ENCODE data around the gene KRT34. TPM values are rescaled to one million over a fixed set of nuclear protein-coding genes. Genes with fewer than 3 reads are reported as not detected.
"Not testable (repeated sequence)": the region's sequence is repeated elsewhere in the genome, so short reads cannot be mapped to it uniquely, and the experiment has no call there.

Gene KRT34
- total RNA-seq, 1 donor from 2014 or later = not detected

- no peak for TF ChIP-seq CTCF (IDR thresholded peaks at IDR 0.05)
- peaks cover 24% of the 10 kb centered on the region for H3K27me3 Mint-ChIP-seq (ENCODE audit: low read depth)
- no peak overlapping the region for H3K27ac Mint-ChIP-seq (ENCODE audit: unreplicated experiment)
- H3K4me1 Mint-ChIP-seq (ENCODE audit: low read depth) = no peaks in the 10 kb centered on the region
- peaks cover 3% of the 10 kb centered on the region for H3K9me3 Mint-ChIP-seq (ENCODE audit: low read depth)
- no peak overlapping the region for H3K4me3 Mint-ChIP-seq (ENCODE audit: unreplicated experiment)
- DNase-seq (ENCODE audit: low spot score) = no peak
- no peaks in the 10 kb centered on the region for H3K36me3 Mint-ChIP-seq (ENCODE audit: low read depth)
These were observed 30.9 kb downstream of the KRT34 start for GRCh38 chr17:41351177-41351576.

DNA sequence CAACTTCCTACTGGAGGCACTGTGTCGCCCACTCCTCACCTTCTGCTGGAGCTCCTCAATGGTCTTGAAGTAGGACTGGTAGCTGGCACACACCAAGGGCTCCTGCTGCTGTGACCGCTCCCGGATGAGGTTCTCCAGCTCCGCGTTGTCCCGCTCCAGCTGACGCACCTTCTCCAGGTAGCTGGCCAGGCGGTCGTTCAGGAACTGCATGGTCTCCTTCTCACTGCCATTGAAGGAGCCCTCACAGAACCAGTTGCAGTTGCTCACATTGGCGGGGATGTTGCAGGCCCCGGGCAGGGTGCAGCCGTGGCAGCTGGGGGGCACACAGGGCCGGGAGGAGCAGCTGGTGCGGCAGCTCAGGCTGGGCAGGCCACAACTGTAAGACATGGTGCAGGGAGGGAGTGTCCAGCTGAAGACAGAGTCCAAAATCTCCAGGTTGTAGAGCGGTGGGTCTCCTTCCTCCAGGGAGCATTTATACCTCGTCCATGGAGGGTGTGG lies 31.7 kb downstream of the KRT34 start, which contains the start of gene KRT33A:
TSS of gene KRT33A (minus strand) at position 448 of the 498 bp plus-strand sequence. CDS start at position 387, 61 bp downstream.
- DNase-seq (ENCODE audit: low spot score); H3K4me3 Mint-ChIP-seq (ENCODE audit: unreplicated experiment); H3K36me3 Mint-ChIP-seq (ENCODE audit: low read depth); H3K9me3 Mint-ChIP-seq (ENCODE audit: low read depth); H3K4me1 Mint-ChIP-seq (ENCODE audit: low read depth); H3K27ac Mint-ChIP-seq (ENCODE audit: unreplicated experiment): not testable (repeated sequence)
- peaks cover 21% of the 10 kb centered on the region for H3K27me3 Mint-ChIP-seq (ENCODE audit: low read depth)

DNA sequence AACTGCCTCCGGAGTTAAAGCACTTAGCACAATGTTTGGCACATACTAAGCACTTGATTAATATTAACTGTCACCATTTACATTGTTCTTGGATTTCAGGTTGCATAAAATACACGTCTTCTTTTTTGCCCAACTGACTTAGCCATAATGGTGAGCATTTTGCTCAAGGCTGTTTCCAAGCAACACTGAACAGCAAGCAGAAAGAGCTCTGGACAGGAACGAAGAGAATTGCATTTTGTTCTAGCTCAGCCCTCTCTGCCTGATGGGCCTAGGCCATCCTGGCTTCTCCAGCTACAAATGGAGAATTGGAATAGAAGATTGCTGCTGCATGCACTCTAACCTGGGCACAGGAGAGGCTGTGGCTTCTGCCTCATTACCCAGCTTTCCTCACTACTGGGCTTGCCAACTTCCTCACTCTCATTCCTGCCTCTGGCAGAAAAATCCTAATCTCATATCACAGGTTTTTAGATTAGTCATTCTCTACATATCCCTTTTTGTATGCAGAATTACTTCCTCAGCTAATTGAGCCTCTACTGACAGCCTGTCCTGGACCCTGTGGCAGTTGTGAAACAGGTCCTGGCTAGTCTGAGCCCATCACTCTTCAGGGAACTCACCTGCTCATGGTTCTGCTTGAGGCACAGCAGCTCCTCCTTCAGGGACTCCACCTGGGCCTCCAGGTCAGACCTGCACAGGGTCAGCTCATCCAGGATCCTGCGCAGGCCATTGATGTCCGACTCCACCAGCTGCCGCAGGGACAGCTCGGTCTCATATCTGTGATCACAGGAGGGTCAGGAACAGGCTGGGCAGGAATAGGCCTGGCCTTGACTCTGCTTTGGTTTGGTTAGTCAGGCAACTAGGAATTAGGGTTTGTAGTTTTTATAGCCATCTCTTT lies 34.0 kb downstream of the KRT34 start:
- no peak for TF ChIP-seq CTCF (IDR thresholded peaks at IDR 0.05)
- no peak overlapping the region for H3K4me3 Mint-ChIP-seq (ENCODE audit: unreplicated experiment)
- no peak overlapping the region for H3K27ac Mint-ChIP-seq (ENCODE audit: unreplicated experiment)
- peaks cover 5% of the 10 kb centered on the region for H3K9me3 Mint-ChIP-seq (ENCODE audit: low read depth)
- no peak for DNase-seq (ENCODE audit: low spot score)
- no peaks in the 10 kb centered on the region for H3K4me1 Mint-ChIP-seq (ENCODE audit: low read depth)
- H3K27me3 Mint-ChIP-seq (ENCODE audit: low read depth) = peaks cover 17% of the 10 kb centered on the region
- H3K36me3 Mint-ChIP-seq (ENCODE audit: low read depth) = peaks cover 2% of the 10 kb centered on the region

GRCh38 chr17:41346421-41346820 lies 35.7 kb downstream of the KRT34 start:
- H3K4me3 Mint-ChIP-seq (ENCODE audit: unreplicated experiment); H3K36me3 Mint-ChIP-seq (ENCODE audit: low read depth); H3K27ac Mint-ChIP-seq (ENCODE audit: unreplicated experiment); DNase-seq (ENCODE audit: low spot score); H3K27me3 Mint-ChIP-seq (ENCODE audit: low read depth); H3K4me1 Mint-ChIP-seq (ENCODE audit: low read depth): not testable (repeated sequence)
- peaks cover 20% of the 10 kb centered on the region for H3K9me3 Mint-ChIP-seq (ENCODE audit: low read depth)

GRCh38 chr17:41345992-41346391 lies 36.1 kb downstream of the KRT34 start:
- no peak for TF ChIP-seq CTCF (IDR thresholded peaks at IDR 0.05)
- H3K36me3 Mint-ChIP-seq (ENCODE audit: low read depth) = peaks cover 7% of the 10 kb centered on the region
- no peak overlapping the region for H3K4me3 Mint-ChIP-seq (ENCODE audit: unreplicated experiment)
- peaks cover 1% of the 10 kb centered on the region for H3K27me3 Mint-ChIP-seq (ENCODE audit: low read depth)
- DNase-seq (ENCODE audit: low spot score) = no peak
- no peak overlapping the region for H3K27ac Mint-ChIP-seq (ENCODE audit: unreplicated experiment)
- peaks cover 23% of the 10 kb centered on the region for H3K9me3 Mint-ChIP-seq (ENCODE audit: low read depth)
- no peaks in the 10 kb centered on the region for H3K4me1 Mint-ChIP-seq (ENCODE audit: low read depth)

DNA sequence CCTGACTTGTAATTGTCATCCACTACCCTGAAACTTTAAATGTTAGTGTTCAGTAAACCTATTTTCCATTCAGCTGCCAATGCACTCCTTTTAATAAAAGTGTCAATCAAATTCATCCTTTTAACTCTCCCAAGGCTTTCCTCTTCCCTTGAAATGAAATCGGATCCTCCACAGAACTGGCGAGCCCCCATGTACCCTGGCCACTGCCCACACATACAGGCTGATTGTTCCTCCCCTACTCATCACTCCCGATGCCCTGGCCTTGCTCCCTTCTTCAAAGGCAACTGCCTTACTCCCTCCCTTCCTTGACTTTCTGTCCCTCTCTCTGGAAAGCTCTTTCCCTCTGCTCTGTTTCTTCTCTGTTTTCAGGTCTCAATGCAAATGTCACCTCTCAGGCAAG lies 39.1 kb downstream of the KRT34 start:
- H3K9me3 Mint-ChIP-seq (ENCODE audit: low read depth) = peaks cover 26% of the 10 kb centered on the region
- no peak overlapping the region for H3K4me3 Mint-ChIP-seq (ENCODE audit: unreplicated experiment)
- no peaks in the 10 kb centered on the region for H3K4me1 Mint-ChIP-seq (ENCODE audit: low read depth)
- DNase-seq (ENCODE audit: low spot score) = no peak
- no peak overlapping the region for H3K27ac Mint-ChIP-seq (ENCODE audit: unreplicated experiment)
- TF ChIP-seq CTCF (IDR thresholded peaks at IDR 0.05) = no peak
- H3K36me3 Mint-ChIP-seq (ENCODE audit: low read depth) = peaks cover 7% of the 10 kb centered on the region
- H3K27me3 Mint-ChIP-seq (ENCODE audit: low read depth) = peaks cover 8% of the 10 kb centered on the region
